HepG2 (cell line): ENCODE measurements around the gene SLCO2B1. TPM values are rescaled to one million over a fixed set of nuclear protein-coding genes. Genes with fewer than 3 reads are reported as not detected.

Experiments used
- CCAR2 ChIP-seq: fragments of 200-400 bp; formaldehyde crosslinking; optimal IDR thresholded peaks from 2 replicates; pipeline ENCODE3; 2018; ENCODE audit warnings: low read depth, mild to moderate bottlenecking, low read length, moderate library complexity
- CTCF ChIP-seq: sonication (generic); formaldehyde crosslinking; IDR thresholded peaks from 2 replicates; pipeline ENCODE4 v1.5.0; 2020; ENCODE audit warnings: mild to moderate bottlenecking, missing genetic modification reagents, moderate library complexity
- FOXO1 ChIP-seq: sonication (generic); formaldehyde crosslinking; IDR thresholded peaks from 2 replicates; pipeline ENCODE4 v1.4.0; 2020; ENCODE audit warnings: missing genetic modification reagents
- GABPB1 ChIP-seq: IDR thresholded peaks from 2 replicates; pipeline ENCODE4 v1.6.1; 2016; ENCODE audit warnings: mild to moderate bottlenecking, missing genetic modification reagents, moderate library complexity, missing compliant biosample characterization
- MEF2D ChIP-seq: sonication (generic); formaldehyde crosslinking; IDR thresholded peaks from 2 replicates; pipeline ENCODE4 v1.5.1; 2020; ENCODE audit warnings: mild to moderate bottlenecking, missing genetic modification reagents
- NCOR1 ChIP-seq: fragments of 200-600 bp; sonication (generic); IDR thresholded peaks from 2 replicates; pipeline ENCODE4 v1.7.0; 2017; ENCODE audit warnings: antibody characterized with exemption, low read length, borderline replicate concordance
- NFYC ChIP-seq: IDR thresholded peaks from 2 replicates; pipeline ENCODE4 v1.6.1; 2016; ENCODE audit warnings: missing genetic modification reagents, missing compliant biosample characterization
- PAXIP1 ChIP-seq: sonication (generic); formaldehyde crosslinking; conservative IDR thresholded peaks from 2 replicates; pipeline ENCODE4 v1.4.0; 2020; ENCODE audit warnings: mild to moderate bottlenecking, missing genetic modification reagents, moderate library complexity
- SAFB2 ChIP-seq: sonication (generic); formaldehyde crosslinking; IDR thresholded peaks from 2 replicates; pipeline ENCODE4 v1.5.1; 2020; ENCODE audit warnings: missing genetic modification reagents, low read depth, mild to moderate bottlenecking, borderline replicate concordance
- SCMH1 ChIP-seq: sonication (generic); formaldehyde crosslinking; IDR thresholded peaks from 2 replicates; pipeline ENCODE4 v1.9.0; 2021; ENCODE audit warnings: missing genetic modification reagents, mild to moderate bottlenecking, borderline replicate concordance
- SMAD9 ChIP-seq: sonication (generic); formaldehyde crosslinking; IDR thresholded peaks from 2 replicates; pipeline ENCODE4 v1.5.1; 2020; ENCODE audit warnings: mild to moderate bottlenecking, missing genetic modification reagents
- TBL1XR1 ChIP-seq: fragments of 150-350 bp; IDR thresholded peaks from 2 replicates; pipeline ENCODE4 v1.6.1; 2014; ENCODE audit warnings: borderline replicate concordance, low read length; ENCODE audit not compliant: partially characterized antibody
- ZBTB42 ChIP-seq: sonication (generic); formaldehyde crosslinking; IDR thresholded peaks from 2 replicates; pipeline ENCODE4 v1.5.0; 2020; ENCODE audit warnings: mild to moderate bottlenecking, missing genetic modification reagents
- ZFAT ChIP-seq: sonication (generic); formaldehyde crosslinking; conservative IDR thresholded peaks from 2 replicates; pipeline ENCODE4 v1.8.1; 2023; ENCODE audit warnings: missing genetic modification reagents, inconsistent platforms
- ZNF317 ChIP-seq: sonication (generic); formaldehyde crosslinking; IDR thresholded peaks from 2 replicates; pipeline ENCODE4 v1.5.0; 2020; ENCODE audit warnings: mild to moderate bottlenecking, missing genetic modification reagents
- ZNF672 ChIP-seq: sonication (generic); formaldehyde crosslinking; IDR thresholded peaks from 2 replicates; pipeline ENCODE4 v1.8.1; 2022; ENCODE audit warnings: missing genetic modification reagents
- ZNF777 ChIP-seq: sonication (generic); formaldehyde crosslinking; IDR thresholded peaks from 2 replicates; pipeline ENCODE4 v1.4.0; 2020; ENCODE audit warnings: missing genetic modification reagents
- ZNF781 ChIP-seq: sonication (generic); formaldehyde crosslinking; IDR thresholded peaks from 2 replicates; pipeline ENCODE4 v1.5.1; 2020; ENCODE audit warnings: borderline replicate concordance, mild to moderate bottlenecking, missing genetic modification reagents; ENCODE audit errors: not compliant biosample characterization
- polyA plus RNA-seq, 8 experiments: library from polyadenylated mRNA; depleted of rRNA in 3 of 8; stranded (reverse) in 7 of 8; unstranded in 1 of 8; fragments of >200 nt; fragmentation: Illumina TruSeq in 4 of 8; extraction: Trizol in 4 of 8; gene quantifications; 2 replicates each; pipeline versions ENCODE4 v1.2.1 to v1.2.3, GENCODE V29; 2011 to 2016; ENCODE audit warnings: low read depth in 4 of 8, missing spikeins in 1 of 8, mixed read lengths in 1 of 8; ENCODE audit not compliant: insufficient read depth in 1 of 8
- total RNA-seq, 5 experiments: library from RNA; depleted of rRNA; stranded (reverse); fragments of >200 nt; fragmentation: Illumina TruSeq; extraction: Trizol; gene quantifications; 2 replicates each; pipeline ENCODE4 v1.2.3, GENCODE V29; 2016; ENCODE audit warnings: low read depth in 1 of 5
- TF ChIP-seq, protein P1 (sequence below): sonication (generic); formaldehyde crosslinking; IDR thresholded peaks from 2 replicates; pipeline ENCODE4 v1.4.0; 2020; ENCODE audit warnings: missing genetic modification reagents, borderline replicate concordance
- TF ChIP-seq, protein P2 (sequence below): sonication (generic); formaldehyde crosslinking; IDR thresholded peaks from 2 replicates; pipeline ENCODE4 v1.5.1; 2020; ENCODE audit warnings: mild to moderate bottlenecking, missing genetic modification reagents, borderline replicate concordance
- TF ChIP-seq, protein P3 (sequence below): IDR thresholded peaks from 2 replicates; pipeline ENCODE4 v1.6.1; 2016

Gene SLCO2B1
- total and polyA plus RNA-seq, 2 of the 13 experiments (the other 11 are each of a cell fraction or from before 2014, with no cell fraction given), result 15.3 to 19.8 TPM

- TF ChIP-seq, protein P1, sequence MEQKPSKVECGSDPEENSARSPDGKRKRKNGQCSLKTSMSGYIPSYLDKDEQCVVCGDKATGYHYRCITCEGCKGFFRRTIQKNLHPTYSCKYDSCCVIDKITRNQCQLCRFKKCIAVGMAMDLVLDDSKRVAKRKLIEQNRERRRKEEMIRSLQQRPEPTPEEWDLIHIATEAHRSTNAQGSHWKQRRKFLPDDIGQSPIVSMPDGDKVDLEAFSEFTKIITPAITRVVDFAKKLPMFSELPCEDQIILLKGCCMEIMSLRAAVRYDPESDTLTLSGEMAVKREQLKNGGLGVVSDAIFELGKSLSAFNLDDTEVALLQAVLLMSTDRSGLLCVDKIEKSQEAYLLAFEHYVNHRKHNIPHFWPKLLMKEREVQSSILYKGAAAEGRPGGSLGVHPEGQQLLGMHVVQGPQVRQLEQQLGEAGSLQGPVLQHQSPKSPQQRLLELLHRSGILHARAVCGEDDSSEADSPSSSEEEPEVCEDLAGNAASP, result peak; percentile 93
- TF ChIP-seq GABPB1 (CRISPR knock-in tag), result peak; percentile 48
- peak; percentile 82 for TF ChIP-seq ZNF317 (CRISPR knock-in tag)
- TF ChIP-seq MEF2D (CRISPR knock-in tag), result peak; percentile 83; the same call in 1 of the 2 replicates
- TF ChIP-seq ZFAT (CRISPR knock-in tag), result 0 out of 2 replicates have a peak, but pooled peaks have one; percentile 32
- TF ChIP-seq SMAD9 (CRISPR knock-in tag), result peak; percentile 97
- TF ChIP-seq, protein P2, sequence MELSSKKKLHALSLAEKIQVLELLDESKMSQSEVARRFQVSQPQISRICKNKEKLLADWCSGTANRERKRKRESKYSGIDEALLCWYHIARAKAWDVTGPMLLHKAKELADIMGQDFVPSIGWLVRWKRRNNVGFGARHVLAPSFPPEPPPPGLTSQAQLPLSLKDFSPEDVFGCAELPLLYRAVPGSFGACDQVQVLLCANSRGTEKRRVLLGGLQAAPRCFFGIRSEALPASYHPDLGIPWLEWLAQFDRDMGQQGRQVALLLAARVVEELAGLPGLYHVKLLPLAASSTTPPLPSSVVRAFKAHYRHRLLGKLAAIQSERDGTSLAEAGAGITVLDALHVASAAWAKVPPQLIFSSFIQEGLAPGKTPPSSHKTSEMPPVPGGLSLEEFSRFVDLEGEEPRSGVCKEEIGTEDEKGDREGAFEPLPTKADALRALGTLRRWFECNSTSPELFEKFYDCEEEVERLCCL, result peak; percentile 90; the same call in 1 of the 2 replicates
- TF ChIP-seq TBL1XR1, result no peak
- no peak for TF ChIP-seq SAFB2 (CRISPR knock-in tag)
- peak; percentile 57 for TF ChIP-seq NFYC (CRISPR knock-in tag)
- TF ChIP-seq CCAR2, result no peak
- TF ChIP-seq, protein P3, sequence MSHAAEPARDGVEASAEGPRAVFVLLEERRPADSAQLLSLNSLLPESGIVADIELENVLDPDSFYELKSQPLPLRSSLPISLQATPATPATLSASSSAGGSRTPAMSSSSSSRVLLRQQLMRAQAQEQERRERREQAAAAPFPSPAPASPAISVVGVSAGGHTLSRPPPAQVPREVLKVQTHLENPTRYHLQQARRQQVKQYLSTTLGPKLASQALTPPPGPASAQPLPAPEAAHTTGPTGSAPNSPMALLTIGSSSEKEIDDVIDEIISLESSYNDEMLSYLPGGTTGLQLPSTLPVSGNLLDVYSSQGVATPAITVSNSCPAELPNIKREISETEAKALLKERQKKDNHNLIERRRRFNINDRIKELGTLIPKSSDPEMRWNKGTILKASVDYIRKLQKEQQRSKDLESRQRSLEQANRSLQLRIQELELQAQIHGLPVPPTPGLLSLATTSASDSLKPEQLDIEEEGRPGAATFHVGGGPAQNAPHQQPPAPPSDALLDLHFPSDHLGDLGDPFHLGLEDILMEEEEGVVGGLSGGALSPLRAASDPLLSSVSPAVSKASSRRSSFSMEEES (CRISPR knock-in tag), result peak; percentile 93
- no peak for TF ChIP-seq NCOR1
- TF ChIP-seq ZNF781 (CRISPR knock-in tag), result peak; percentile 98
- TF ChIP-seq SCMH1, result no peak
- peak; percentile 62; the same call in 1 of the 2 replicates for TF ChIP-seq ZBTB42 (CRISPR knock-in tag)
- peak; percentile 72 for TF ChIP-seq ZNF777
- TF ChIP-seq ZNF672, result no peak
- no peak; the same call in 1 of the 2 replicates for TF ChIP-seq PAXIP1 (CRISPR knock-in tag)
- peak; percentile 73 for TF ChIP-seq FOXO1 (CRISPR knock-in tag)
- TF ChIP-seq CTCF, result peak; percentile 53
These were observed 63.5 kb downstream of the SLCO2B1 start (continued) for GRCh38 chr11:75214411-75214821.
